Mucosa of stomach (tissue), 1 donor: ENCODE data around the gene TRAF3IP3.

Experiments
- H3K27me3 ChIP-seq: one replicate; pipeline ENCODE4 v1.7.0; 2013; ENCODE audit warnings: mild to moderate bottlenecking, low read length; ENCODE audit not compliant: control insufficient read depth, insufficient read depth
- H3K36me3 ChIP-seq: one replicate; pipeline ENCODE4 v1.7.0; 2013; ENCODE audit warnings: low read length; ENCODE audit not compliant: control insufficient read depth, insufficient read depth
- H3K4me1 ChIP-seq: one replicate; pipeline ENCODE4 v1.7.0; 2013; ENCODE audit warnings: mild to moderate bottlenecking, low read length; ENCODE audit not compliant: control insufficient read depth, insufficient read depth
- H3K4me3 ChIP-seq: one replicate; pipeline ENCODE4 v1.7.0; 2013; ENCODE audit warnings: low read length
- H3K9ac ChIP-seq: one replicate; pipeline ENCODE4 v1.7.0; 2013; ENCODE audit warnings: mild to moderate bottlenecking, low read length, moderate library complexity
- H3K9me3 ChIP-seq: one replicate; pipeline ENCODE4 v1.7.0; 2013; ENCODE audit warnings: mild to moderate bottlenecking, low read length, moderate library complexity; ENCODE audit not compliant: control insufficient read depth
- donor health status: Pancreatic carcinoma.

Gene TRAF3IP3

GRCh38 chr1:209723265-209723664 lies 32.6 kb upstream of the TRAF3IP3 start:
- no peaks in the 10 kb centered on the region for H3K9me3 ChIP-seq
- peaks cover 3% of the 10 kb centered on the region for H3K27me3 ChIP-seq
- no peak overlapping the region for H3K9ac ChIP-seq
- H3K4me3 ChIP-seq = no peak overlapping the region
- H3K4me1 ChIP-seq = no peaks in the 10 kb centered on the region
- H3K36me3 ChIP-seq = no peaks in the 10 kb centered on the region

GRCh38 chr1:209723756-209724693 lies 31.8 kb upstream of the TRAF3IP3 start:
- H3K9ac ChIP-seq = no peak overlapping the region
- no peaks in the 10 kb centered on the region for H3K9me3 ChIP-seq
- H3K4me1 ChIP-seq = no peaks in the 10 kb centered on the region
- no peak overlapping the region for H3K4me3 ChIP-seq
- no peaks in the 10 kb centered on the region for H3K36me3 ChIP-seq
- peaks cover 3% of the 10 kb centered on the region for H3K27me3 ChIP-seq

GRCh38 chr1:209727286-209727685 lies 28.6 kb upstream of the TRAF3IP3 start:
- H3K27me3 ChIP-seq = peaks cover 3% of the 10 kb centered on the region
- no peaks in the 10 kb centered on the region for H3K9me3 ChIP-seq
- H3K4me3 ChIP-seq = no peak overlapping the region
- no peak overlapping the region for H3K9ac ChIP-seq
- H3K4me1 ChIP-seq = no peaks in the 10 kb centered on the region
- H3K36me3 ChIP-seq = no peaks in the 10 kb centered on the region

DNA sequence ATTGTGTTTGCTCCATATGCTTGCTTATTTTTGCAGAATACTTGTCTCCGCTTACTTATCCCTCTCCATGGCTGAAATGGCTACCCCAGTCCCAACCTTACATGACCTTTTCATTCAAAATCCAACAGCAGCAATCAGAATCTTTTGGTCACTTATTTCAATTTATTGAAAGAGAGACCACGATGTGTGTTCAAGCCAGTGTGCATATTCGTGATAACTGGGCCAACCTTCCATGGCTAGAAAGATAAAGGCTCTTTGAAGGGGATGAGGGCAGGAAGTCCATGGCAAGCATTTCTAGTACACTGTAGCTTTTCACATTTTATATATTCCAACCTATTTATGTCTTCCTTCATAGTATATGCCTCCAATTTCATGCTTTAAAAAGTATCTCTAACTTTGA lies 28.1 kb upstream of the TRAF3IP3 start:
- Histone ChIP-seq H3K27me3 (peaks cover 3% of the 10 kb centered on the region), H3K36me3 (no peaks in the 10 kb centered on the region), H3K9me3 (no peaks in the 10 kb centered on the region), H3K9ac (no peak overlapping the region), H3K4me3 (no peak overlapping the region), H3K4me1 (no peaks in the 10 kb centered on the region)

- Histone ChIP-seq H3K9me3 (no peaks in the 10 kb centered on the region), H3K36me3 (no peaks in the 10 kb centered on the region), H3K27me3 (peaks cover 3% of the 10 kb centered on the region), H3K9ac (no peak overlapping the region), H3K4me1 (no peaks in the 10 kb centered on the region), H3K4me3 (no peak overlapping the region)
Observed at GRCh38 chr1:209728466-209728865, 27.4 kb upstream of the TRAF3IP3 start.

DNA sequence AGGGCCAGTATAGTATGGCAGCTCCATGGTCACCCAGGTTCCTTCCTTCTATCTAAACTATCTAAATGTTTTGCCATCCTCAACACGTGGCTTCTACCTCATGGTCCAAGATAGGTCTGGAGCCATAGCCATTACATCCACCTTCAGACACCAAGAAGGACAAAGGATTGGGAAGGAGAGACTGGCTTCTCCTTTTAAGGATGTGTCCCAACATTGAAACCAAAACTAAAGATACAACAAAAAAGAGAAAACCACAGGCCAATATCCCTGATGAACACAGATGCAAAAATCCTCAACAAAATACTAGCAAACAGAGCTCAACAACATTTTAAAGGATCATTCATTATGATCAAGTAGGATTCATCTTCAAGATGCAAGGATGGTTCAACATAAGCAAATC lies 26.4 kb upstream of the TRAF3IP3 start:
- H3K4me1 ChIP-seq = no peaks in the 10 kb centered on the region
- H3K36me3 ChIP-seq = no peaks in the 10 kb centered on the region
- H3K27me3 ChIP-seq = peaks cover 3% of the 10 kb centered on the region
- no peak overlapping the region for H3K4me3 ChIP-seq
- no peaks in the 10 kb centered on the region for H3K9me3 ChIP-seq
- H3K9ac ChIP-seq = no peak overlapping the region

DNA sequence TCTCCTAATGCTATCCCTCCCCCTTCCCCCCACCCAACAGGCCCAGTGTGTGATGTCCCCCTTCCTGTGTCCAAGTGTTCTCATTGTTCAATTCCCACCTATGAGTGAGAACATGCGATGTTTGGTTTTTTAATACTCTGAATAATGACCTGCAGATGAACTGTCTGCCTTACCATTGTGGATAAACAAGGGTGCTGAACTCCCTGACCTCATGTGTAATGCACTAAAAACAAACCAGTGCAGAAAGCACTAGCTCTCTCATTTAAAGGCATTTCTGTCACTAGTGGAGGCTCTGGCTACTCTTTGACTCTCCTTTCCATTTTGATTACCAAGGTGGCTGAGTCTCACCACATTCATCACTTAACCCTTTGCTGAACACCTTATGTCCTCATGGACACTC lies 23.1 kb upstream of the TRAF3IP3 start:
- Histone ChIP-seq H3K4me3 (no peak overlapping the region), H3K9me3 (no peaks in the 10 kb centered on the region), H3K4me1 (no peaks in the 10 kb centered on the region), H3K36me3 (no peaks in the 10 kb centered on the region), H3K9ac (no peak overlapping the region), H3K27me3 (no peaks in the 10 kb centered on the region)

DNA sequence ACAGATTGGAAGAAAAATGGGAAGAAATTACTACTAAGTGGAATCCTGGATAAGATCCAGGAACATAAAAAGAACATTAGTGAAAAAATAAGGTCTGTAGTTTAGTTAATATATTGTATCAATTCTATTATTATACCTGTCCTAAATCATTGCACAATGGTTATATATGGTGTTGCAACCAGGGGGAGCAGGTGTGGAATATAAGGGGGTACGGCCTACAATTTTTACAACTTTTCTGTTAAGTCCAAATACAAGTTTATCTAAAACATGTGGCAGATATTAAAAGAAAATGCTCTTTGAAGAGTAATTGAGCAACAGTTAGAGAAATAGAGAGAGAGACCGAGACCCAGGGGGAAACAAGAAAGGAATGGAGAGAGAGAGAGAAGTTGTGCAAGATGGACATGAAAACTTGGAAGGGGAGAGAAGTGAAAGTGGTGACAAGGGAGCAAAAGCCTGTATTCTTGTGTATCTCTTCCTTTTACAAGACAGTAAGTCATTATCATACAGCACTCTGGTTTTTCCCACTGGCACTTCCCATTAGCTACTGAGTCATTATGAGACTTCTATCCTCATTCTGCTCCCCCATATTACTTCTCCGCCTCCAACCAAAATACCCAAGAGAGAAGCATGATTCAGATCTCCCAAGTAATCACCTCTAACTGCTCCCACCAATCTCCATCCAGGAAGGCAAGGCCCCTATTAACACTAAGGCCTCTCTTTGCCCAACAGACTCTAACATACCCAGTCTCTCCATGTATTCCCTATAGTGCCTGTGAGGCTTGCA lies 22.3 kb upstream of the TRAF3IP3 start:
- no peak overlapping the region for H3K9ac ChIP-seq
- no peaks in the 10 kb centered on the region for H3K27me3 ChIP-seq
- no peaks in the 10 kb centered on the region for H3K4me1 ChIP-seq
- H3K4me3 ChIP-seq = no peak overlapping the region
- H3K36me3 ChIP-seq = no peaks in the 10 kb centered on the region
- no peaks in the 10 kb centered on the region for H3K9me3 ChIP-seq

- Histone ChIP-seq H3K4me3 (no peak overlapping the region), H3K9me3 (no peaks in the 10 kb centered on the region), H3K9ac (no peak overlapping the region)
Observed at GRCh38 chr1:209736490-209737117, 19.2 kb upstream of the TRAF3IP3 start.

DNA sequence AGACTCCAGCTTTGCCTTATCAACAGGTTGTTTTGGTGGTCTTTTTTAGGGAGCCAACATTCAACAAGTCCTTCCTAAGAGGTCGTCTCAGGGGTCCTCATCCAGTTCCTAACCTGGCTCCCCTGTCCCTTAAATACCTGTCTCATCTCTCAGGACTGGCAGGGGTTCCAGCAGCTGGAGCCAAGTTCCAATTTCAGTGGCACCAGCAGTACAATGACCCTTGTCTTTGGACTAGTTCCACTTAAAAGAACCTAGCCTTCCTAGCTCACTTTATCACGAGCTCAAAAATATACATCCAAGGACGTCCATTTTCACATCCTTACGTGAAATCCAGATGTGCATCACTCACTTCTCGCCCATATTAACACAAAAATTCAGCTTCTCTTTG lies 18.7 kb upstream of the TRAF3IP3 start:
- Histone ChIP-seq H3K9me3 (no peaks in the 10 kb centered on the region), H3K4me1 (no peaks in the 10 kb centered on the region), H3K9ac (no peak overlapping the region), H3K27me3 (no peaks in the 10 kb centered on the region), H3K4me3 (no peak overlapping the region), H3K36me3 (no peaks in the 10 kb centered on the region)

More at GRCh38 chr1:209736490-209737117, 19.2 kb upstream of the TRAF3IP3 start:
- H3K36me3 ChIP-seq = no peaks in the 10 kb centered on the region
- H3K4me1 ChIP-seq = no peaks in the 10 kb centered on the region
- H3K27me3 ChIP-seq = no peaks in the 10 kb centered on the region

- Histone ChIP-seq H3K9ac (no peak overlapping the region), H3K4me1 (no peaks in the 10 kb centered on the region), H3K9me3 (no peaks in the 10 kb centered on the region), H3K4me3 (no peak overlapping the region), H3K36me3 (no peaks in the 10 kb centered on the region), H3K27me3 (no peaks in the 10 kb centered on the region)
Observed at GRCh38 chr1:209738270-209738669, 17.6 kb upstream of the TRAF3IP3 start.

DNA sequence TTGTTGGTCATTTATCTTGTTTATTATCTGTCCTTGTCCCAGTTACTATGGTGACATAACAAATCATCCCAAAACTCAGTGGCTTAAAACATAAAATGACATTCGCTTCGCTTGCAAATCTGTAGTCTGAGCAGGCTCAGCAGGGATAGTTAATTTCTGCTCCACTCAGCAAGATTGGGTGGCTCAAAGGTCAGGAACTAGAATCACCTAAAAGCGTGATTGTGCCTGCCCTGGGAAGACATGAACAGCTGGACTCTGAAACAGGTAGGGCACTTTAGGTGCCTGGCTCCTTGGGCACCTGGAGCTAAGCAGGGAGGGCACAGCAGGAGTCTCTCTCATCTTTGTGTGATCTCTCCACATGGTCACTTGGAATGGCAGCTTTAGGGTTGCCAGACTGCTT lies 14.7 kb upstream of the TRAF3IP3 start:
- Histone ChIP-seq H3K4me1 (no peaks in the 10 kb centered on the region), H3K4me3 (no peak overlapping the region), H3K9me3 (no peaks in the 10 kb centered on the region), H3K9ac (no peak overlapping the region), H3K27me3 (no peaks in the 10 kb centered on the region), H3K36me3 (no peaks in the 10 kb centered on the region)
